HK-2 (cell line): ENCODE data around the gene LMBR1L.
"Not testable (repeated sequence)": the region's sequence is repeated elsewhere in the genome, so short reads cannot be mapped to it uniquely, and the experiment has no call there.

Experiments
- DNase-seq: peaks from one replicate; pipeline ENCODE4 v3.0.0-alpha.2; 2018; ENCODE audit not compliant: unreplicated experiment

The LMBR1L gene

GRCh38 chr12:49086116-49086515 lies 24.5 kb downstream of the LMBR1L start:
- DNase-seq = no peak

- no peak for DNase-seq
Measured at GRCh38 chr12:49084438-49084837, 26.2 kb downstream of the LMBR1L start.

- DNase-seq = no peak
Measured at GRCh38 chr12:49079793-49080192, 30.9 kb downstream of the LMBR1L start.

- DNase-seq = no peak
Measured at GRCh38 chr12:49070971-49071370, 39.7 kb downstream of the LMBR1L start.

GRCh38 chr12:49069507-49070346 lies 40.9 kb downstream of the LMBR1L start, which contains the start of gene RHEBL1:
TSS of gene RHEBL1 (minus strand) at chr12:49069979. CDS start at chr12:49069785, 194 bp downstream.
- peak; percentile 98 for DNase-seq

- no peak for DNase-seq
Measured at GRCh38 chr12:49068879-49069506, 41.7 kb downstream of the LMBR1L start.

- DNase-seq = no peak
Measured at GRCh38 chr12:49066120-49066519, 44.5 kb downstream of the LMBR1L start.

- DNase-seq = no peak
Measured at GRCh38 chr12:49064767-49065152, 45.9 kb downstream of the LMBR1L start.

GRCh38 chr12:49061916-49062315 lies 48.7 kb downstream of the LMBR1L start:
- not testable (repeated sequence) for DNase-seq

- DNase-seq = no peak
Measured at GRCh38 chr12:49061157-49061650, 49.4 kb downstream of the LMBR1L start.

GRCh38 chr12:49060237-49061156 lies 50.1 kb downstream of the LMBR1L start, which contains the start of gene KMT2D:
TSS of gene KMT2D (minus strand) at chr12:49060794. CDS start at chr12:49055324, 5,470 bp downstream.
- DNase-seq = peak; percentile 90

- DNase-seq = peak; percentile 47
Measured at GRCh38 chr12:49059299-49060171, 51.1 kb downstream of the LMBR1L start.

GRCh38 chr12:49059045-49059298 lies 51.7 kb downstream of the LMBR1L start:
- no peak for DNase-seq

- no peak for DNase-seq
Measured at GRCh38 chr12:49058366-49059044, 52.1 kb downstream of the LMBR1L start.

GRCh38 chr12:49057888-49058287 lies 52.8 kb downstream of the LMBR1L start:
- DNase-seq = no peak

- no peak for DNase-seq
Measured at GRCh38 chr12:49055978-49056754, 54.5 kb downstream of the LMBR1L start.

- no peak for DNase-seq
Measured at GRCh38 chr12:49055092-49055491, 55.6 kb downstream of the LMBR1L start.

- DNase-seq = no peak
Measured at GRCh38 chr12:49054524-49054923, 56.1 kb downstream of the LMBR1L start.

- DNase-seq = no peak
Measured at GRCh38 chr12:49054096-49054495, 56.6 kb downstream of the LMBR1L start.
